Transverse colon (tissue), 4 donors: ENCODE measurements around the gene ZKSCAN3. TPM values are rescaled to one million over a fixed set of nuclear protein-coding genes. Genes with fewer than 3 reads are reported as not detected.

Source experiments
- DNase-seq: peaks from one replicate; pipeline ENCODE4 v3.0.0-alpha.2; 2019
- H3K27ac ChIP-seq, 4 donors: fragments of 200-600 bp; sonication (generic); 2 replicates each; pipeline ENCODE4 v1.5.1; 2016 to 2018; ENCODE audit warnings: inconsistent platforms in 4 of 4
- H3K27me3 ChIP-seq: fragments of 200-600 bp; sonication (generic); 2 replicates; pipeline ENCODE4 v1.5.1; 2017; ENCODE audit warnings: inconsistent platforms
- H3K36me3 ChIP-seq, 4 donors: fragments of 200-600 bp; sonication (generic); 2 replicates each; pipeline ENCODE4 v1.5.1; 2017 to 2019; ENCODE audit warnings: inconsistent platforms in 4 of 4
- H3K4me1 ChIP-seq, 4 donors: fragments of 200-600 bp; sonication (generic); 2 replicates each; pipeline ENCODE4 v1.5.1; 2017 to 2020; ENCODE audit warnings: inconsistent platforms in 4 of 4
- H3K4me3 ChIP-seq, 4 donors: fragments of 200-600 bp; sonication (generic); 1 replicate in 1 of 4; 2 replicates in 3 of 4; pipeline versions ENCODE4 v1.5.1 to v1.6.1; 2017 to 2019; ENCODE audit warnings: inconsistent platforms in 4 of 4
- H3K9me3 ChIP-seq, 2 donors: fragments of 200-600 bp; sonication (generic); 2 replicates each; pipeline ENCODE4 v1.5.1; 2017 to 2019; ENCODE audit warnings: inconsistent platforms in 2 of 2
- CTCF ChIP-seq, 5 experiments: fragments of 200-600 bp in 3 of 5; fragments of 450-650 bp in 2 of 5; sonication (generic) in 3 of 5; IDR thresholded peaks; 1 replicate in 2 of 5; 2 replicates in 3 of 5; pipeline ENCODE4 v1.5.1; 2016 to 2017; ENCODE audit warnings: antibody characterized with exemption in 5 of 5, inconsistent platforms in 3 of 5, mild to moderate bottlenecking in 2 of 5, moderate library complexity in 1 of 5
- EP300 ChIP-seq: sonication (generic); formaldehyde crosslinking; IDR thresholded peaks from one replicate; pipeline ENCODE4 v1.6.1; 2017; ENCODE audit warnings: antibody characterized with exemption, low read depth
- POLR2A ChIP-seq: fragments of 450-650 bp; IDR thresholded peaks from one replicate; pipeline ENCODE4 v1.6.1; 2016; ENCODE audit warnings: antibody characterized with exemption, mild to moderate bottlenecking, moderate library complexity
- POLR2AphosphoS5 ChIP-seq, 3 donors: sonication (generic); formaldehyde crosslinking; IDR thresholded peaks; one replicate each; pipeline ENCODE4 v1.6.1; 2016; ENCODE audit warnings: antibody characterized with exemption in 3 of 3
- WGBS, 2 donors: methylation state at CpG; one replicate each; pipeline ENCODE4 v1.1.5; 2018; ENCODE audit warnings: low coverage in 1 of 2; 5-methylcytosine and 5-hydroxymethylcytosine counted together
- in situ Hi-C, 4 donors: fragments of 200-750 bp; cut with MboI; loops; one replicate each; pipeline versions ENCODE4 v1.15.0 to v1.15.1; 2017; ENCODE audit warnings: low sequenced_read_pairs in 3 of 4, low pct_ligation_motif_present in 1 of 4, low pct_unique_long_range_greater_than_20kb in 1 of 4
- intact Hi-C: fragments of 100-400 bp; cut with DNase I; formaldehyde crosslinking; loops from one replicate; pipeline ENCODE4 v1.15.1; 2023; ENCODE audit warnings: low total_unique reads
- total RNA-seq, 4 donors: library from RNA; depleted of rRNA; stranded (reverse); fragments of >200 nt; gene quantifications; one replicate each; pipeline ENCODE4 v1.1.0, GENCODE V29; 2016

ZKSCAN3 gene
- total RNA-seq, 4 donors from 2014 or later, result 1.4 to 5.2 (median 4.3) TPM

- peaks cover 4% of the 10 kb centered on the region for H3K27me3 ChIP-seq
- WGBS, 2 donors, result 57 to 63% methylated on average over 1 of the region's 1 CpG
- no peak overlapping the region for H3K4me3 ChIP-seq
- H3K36me3 ChIP-seq, result no peaks in the 10 kb centered on the region
- no peak overlapping the region for H3K27ac ChIP-seq
- TF ChIP-seq CTCF (IDR thresholded peaks at IDR 0.05) (no peak), POLR2A (no peak), POLR2AphosphoS5 (IDR thresholded peaks at IDR 0.05) (no peak), EP300 (no peak)
- DNase-seq, result no peak
- intact Hi-C loops, result no loop called here
- in situ Hi-C loops, result loop anchor here in 1 of 4 donors (25.0 kb wide), 1 partner anchor 1182 kb away; no protein-coding TSS in a partner anchor
- no peaks in the 10 kb centered on the region for H3K9me3 ChIP-seq
- H3K4me1 ChIP-seq, result peaks cover 0 to under 1% (median under 1%) of the 10 kb centered on the region in 4 donors
Observed at GRCh38 chr6:28343898-28344677, 5.7 kb upstream of the ZKSCAN3 start.

- intact Hi-C loops (no loop called here), in situ Hi-C loops (loop anchor here in 1 of 4 donors (25.0 kb wide), 1 partner anchor 1183 kb away; no protein-coding TSS in a partner anchor)
- no peak for TF ChIP-seq POLR2A
- WGBS, 2 donors, result 95 to 100% methylated on average over 1 of the region's 1 CpG
- no peaks in the 10 kb centered on the region for H3K36me3 ChIP-seq
- peaks cover 4% of the 10 kb centered on the region for H3K27me3 ChIP-seq
- no peak overlapping the region for H3K4me3 ChIP-seq
- no peak overlapping the region for H3K27ac ChIP-seq
- H3K4me1 ChIP-seq, result peaks cover 0 to 5% (median 3%) of the 10 kb centered on the region in 4 donors
- DNase-seq, result no peak
- no peaks in the 10 kb centered on the region for H3K9me3 ChIP-seq
Observed at GRCh38 chr6:28345201-28345600, 4.5 kb upstream of the ZKSCAN3 start.

- no peak overlapping the region for H3K4me3 ChIP-seq
- TF ChIP-seq POLR2AphosphoS5 (IDR thresholded peaks at IDR 0.05) (no peak), CTCF (IDR thresholded peaks at IDR 0.05) (no peak), EP300 (no peak), POLR2A (no peak)
- intact Hi-C loops, result no loop called here
Observed at GRCh38 chr6:28347119-28347518, 2.6 kb upstream of the ZKSCAN3 start.

GRCh38 chr6:28349344-28349891 is 329 bp upstream of the ZKSCAN3 start:
- Histone ChIP-seq H3K9me3 (no peaks in the 10 kb centered on the region), H3K36me3 (no peaks in the 10 kb centered on the region), H3K27me3 (peaks cover 4% of the 10 kb centered on the region), H3K27ac (peak overlapping the region; percentile 83 to 89 (median 84)), H3K4me3 (peak overlapping the region; percentile 66 to 93 (median 76)), H3K4me1 (peaks cover 6 to 20% (median 17%) of the 10 kb centered on the region in 4 donors)
- DNase-seq, result no peak
- WGBS, 2 donors, result 1% methylated on average over 9 of the region's 9 CpGs
- in situ Hi-C loops (loop anchor here in 1 of 4 donors (25.0 kb wide), 1 partner anchor 1187 kb away; no protein-coding TSS in a partner anchor), intact Hi-C loops (no loop called here)
- no peak for TF ChIP-seq EP300
- TF ChIP-seq POLR2AphosphoS5 (IDR thresholded peaks at IDR 0.05), result no peak
- TF ChIP-seq CTCF (IDR thresholded peaks at IDR 0.05), result no peak
- TF ChIP-seq POLR2A, result no peak

More at GRCh38 chr6:28347119-28347518, 2.6 kb upstream of the ZKSCAN3 start:
- H3K9me3 ChIP-seq, result no peaks in the 10 kb centered on the region
- in situ Hi-C loops, result loop anchor here in 1 of 4 donors (25.0 kb wide), 1 partner anchor 1185 kb away; no protein-coding TSS in a partner anchor
- H3K36me3 ChIP-seq, result no peaks in the 10 kb centered on the region
- peaks cover 5 to 20% (median 17%) of the 10 kb centered on the region in 4 donors for H3K4me1 ChIP-seq
- no peak overlapping the region for H3K27ac ChIP-seq
- WGBS, 2 donors, result 23 to 28% methylated on average over 2 of the region's 2 CpGs
- no peak for DNase-seq
- H3K27me3 ChIP-seq, result peaks cover 4% of the 10 kb centered on the region
